HG02973 (cell line): Measurements from ENCODE around the gene STK24.

Experiments
- ATAC-seq: cut with Tn5 transposase; IDR thresholded peaks from one replicate; pipeline ENCODE4 v1.9.1; 2021; ENCODE audit warnings: moderate library complexity; ENCODE audit not compliant: unreplicated experiment

STK24 gene

DNA sequence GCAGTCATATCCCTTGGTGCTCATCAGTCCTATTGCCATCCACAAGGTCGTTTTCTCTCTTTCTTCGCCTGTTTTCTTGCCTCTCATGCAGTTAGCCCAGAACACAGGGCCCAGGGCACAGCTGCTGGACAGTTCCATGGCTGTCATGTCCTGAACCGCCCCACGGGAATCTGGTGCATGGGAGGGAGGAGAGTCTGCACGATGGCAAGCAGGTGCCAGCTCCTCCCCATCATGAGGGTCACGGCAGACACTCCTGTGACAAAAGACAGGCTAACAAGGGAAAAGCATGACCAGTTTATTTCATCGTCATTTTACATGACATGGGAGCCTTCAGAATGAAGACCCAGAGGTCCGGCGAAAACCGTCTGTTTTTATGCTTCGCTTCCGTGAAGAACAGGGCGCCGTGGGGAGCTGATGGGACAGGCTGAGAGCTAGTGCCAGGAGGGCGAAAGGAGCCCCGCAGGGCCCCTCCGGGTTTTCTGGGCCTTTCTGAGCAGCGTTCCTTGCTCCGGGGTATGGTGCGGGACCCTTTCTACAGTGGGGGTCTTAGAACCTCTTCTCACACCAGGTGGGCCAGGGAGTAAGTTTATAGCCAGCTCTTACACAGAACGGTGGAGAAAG is 135.7 kb downstream of the STK24 start:
- no peak for ATAC-seq

- ATAC-seq, result no peak
These were observed 136.4 kb downstream of the STK24 start for GRCh38 chr13:98440390-98441055.

- ATAC-seq, result no peak
These were observed 137.0 kb downstream of the STK24 start for GRCh38 chr13:98439896-98440295.

GRCh38 chr13:98439126-98439828 is 137.6 kb downstream of the STK24 start:
- ATAC-seq, result no peak

- no peak for ATAC-seq
These were observed 138.4 kb downstream of the STK24 start for GRCh38 chr13:98438246-98439125.

GRCh38 chr13:98436233-98436910 is 140.5 kb downstream of the STK24 start:
- no peak for ATAC-seq

- no peak for ATAC-seq
These were observed 141.5 kb downstream of the STK24 start for GRCh38 chr13:98435376-98435775.

DNA sequence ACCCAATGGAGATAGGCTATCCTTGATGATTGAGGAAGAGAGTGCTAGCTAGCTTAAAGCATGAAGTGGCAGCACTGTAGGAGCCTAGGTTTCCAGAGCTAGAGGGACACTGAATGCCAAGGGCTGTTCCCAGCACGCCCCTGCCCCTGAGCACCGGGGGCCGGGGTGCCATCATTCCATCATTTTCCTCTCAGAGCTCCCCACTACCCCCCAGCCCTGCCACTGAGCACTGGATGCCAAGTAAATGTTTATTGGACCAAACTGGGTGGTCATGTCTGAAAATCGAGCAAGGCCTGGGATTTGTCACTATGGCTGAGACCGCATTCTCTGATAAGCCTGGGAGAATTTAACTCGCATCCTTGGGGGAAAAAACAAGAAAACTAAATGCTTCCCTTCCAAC is 142.8 kb downstream of the STK24 start:
- ATAC-seq, result no peak

DNA sequence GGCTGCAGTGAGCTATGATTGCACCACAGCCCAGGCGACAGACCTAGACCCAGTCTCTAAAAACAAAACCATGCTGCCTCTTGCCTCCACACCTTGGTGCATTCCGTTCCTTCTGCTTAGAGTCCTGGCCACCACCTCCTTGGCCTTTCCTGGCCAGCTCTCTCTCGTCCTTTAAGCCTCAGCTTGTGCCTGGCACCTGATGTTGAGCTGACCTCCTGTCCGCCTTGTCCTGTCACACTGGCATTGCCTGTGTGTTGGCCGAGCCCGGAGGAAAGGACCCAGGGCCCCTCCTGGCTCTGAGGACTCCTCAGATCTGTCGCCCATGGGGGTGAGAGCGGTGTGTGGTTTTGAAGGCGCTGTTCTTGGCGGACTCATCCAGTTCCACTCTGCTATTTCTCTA is 143.3 kb downstream of the STK24 start:
- ATAC-seq, result no peak

GRCh38 chr13:98432638-98433037 is 144.3 kb downstream of the STK24 start:
- no peak for ATAC-seq

DNA sequence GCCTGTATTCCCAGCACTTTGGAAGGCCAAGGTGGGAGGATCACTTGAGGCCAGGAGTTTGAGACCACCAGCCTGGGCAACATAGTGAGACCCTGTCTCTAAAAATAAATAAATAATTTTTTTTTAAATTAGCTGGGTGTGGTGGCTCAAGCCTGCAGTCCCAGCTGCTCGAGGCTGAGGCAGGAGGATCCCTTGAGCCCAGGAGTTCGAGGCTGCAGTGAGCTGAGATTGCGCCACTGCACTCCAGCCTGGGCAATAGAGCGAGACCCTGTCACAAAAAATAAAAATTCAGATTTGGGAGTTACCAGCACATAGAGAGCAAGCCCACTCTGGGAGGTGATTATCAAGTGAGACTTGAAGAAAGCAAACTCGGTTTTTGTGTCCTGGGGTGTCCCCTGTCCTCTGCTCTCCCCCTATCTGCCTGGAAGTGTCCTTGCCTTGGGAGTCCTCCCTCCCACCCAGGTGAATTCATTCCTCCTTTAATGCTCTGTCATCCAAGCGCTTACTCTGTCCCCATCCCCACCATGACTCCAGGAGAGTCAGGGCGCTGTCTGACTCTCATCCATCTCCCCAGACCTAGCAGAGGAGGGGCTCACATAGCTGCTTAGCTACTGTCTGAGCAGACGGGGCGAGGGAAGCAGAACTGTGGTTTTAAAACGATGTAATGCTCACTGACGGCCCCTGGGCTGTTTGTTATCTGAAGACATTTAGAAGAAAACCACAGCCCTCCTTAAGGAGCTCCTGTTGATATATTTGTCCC is 146.8 kb downstream of the STK24 start:
- ATAC-seq, result no peak

- ATAC-seq, result no peak
These were observed 147.4 kb downstream of the STK24 start for GRCh38 chr13:98429531-98429930.

GRCh38 chr13:98429081-98429480 is 147.8 kb downstream of the STK24 start:
- no peak for ATAC-seq

DNA sequence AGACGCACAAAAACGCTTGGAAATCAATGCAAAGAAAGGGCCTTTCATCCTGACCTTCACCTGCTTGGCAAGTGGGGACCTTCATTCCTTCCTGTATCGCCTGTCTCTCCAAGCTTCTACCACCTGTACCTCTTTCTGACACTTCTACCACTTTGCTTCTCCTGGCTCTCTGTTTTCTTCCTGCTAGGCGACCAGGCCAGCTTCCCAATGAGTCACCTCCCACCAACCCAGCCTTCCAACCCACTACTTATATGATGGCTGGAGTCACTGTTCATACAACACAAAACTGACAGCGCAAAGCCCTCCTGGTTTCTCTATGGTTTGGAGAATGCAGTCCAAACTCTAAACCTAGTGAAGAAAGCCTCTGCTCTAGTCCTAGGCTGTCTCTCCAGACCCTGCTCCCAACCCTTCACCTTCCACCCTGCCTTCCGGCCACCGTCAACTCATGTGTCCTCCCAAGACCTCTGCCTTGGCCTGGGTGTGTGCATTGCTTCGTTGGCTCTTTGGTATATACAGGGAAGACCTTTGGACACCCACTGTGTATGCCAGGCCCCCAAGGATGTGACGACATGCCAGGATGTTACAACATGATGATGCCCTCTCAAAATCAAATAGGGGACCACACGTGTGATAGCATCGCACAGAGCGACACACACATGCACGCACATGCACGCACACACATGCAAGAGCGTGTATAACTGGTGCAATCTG is 148.5 kb downstream of the STK24 start:
- no peak for ATAC-seq

GRCh38 chr13:98427331-98427995 is 149.4 kb downstream of the STK24 start:
- no peak for ATAC-seq

- ATAC-seq, result no peak
These were observed 153.5 kb downstream of the STK24 start for GRCh38 chr13:98423417-98423816.

DNA sequence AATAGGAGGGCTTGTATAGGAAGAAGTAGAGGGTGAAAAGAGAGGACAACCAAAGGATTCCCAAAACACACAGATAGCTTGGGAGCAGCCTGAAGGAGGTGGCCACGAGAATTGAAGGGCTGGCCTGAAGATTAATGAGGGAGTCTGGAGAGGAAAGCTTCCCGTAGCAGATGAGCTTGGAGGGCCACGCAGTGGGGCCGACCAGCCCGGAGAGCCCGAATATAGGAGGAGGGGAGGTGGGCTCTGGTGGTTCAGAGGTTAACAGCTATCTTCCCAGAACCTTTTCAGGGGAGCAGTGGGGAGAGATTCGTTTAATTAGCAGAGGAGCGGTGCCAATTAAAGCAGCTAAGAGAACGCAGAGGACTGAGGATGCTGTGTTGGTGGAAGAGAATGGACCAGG is 154.9 kb downstream of the STK24 start:
- no peak for ATAC-seq

DNA sequence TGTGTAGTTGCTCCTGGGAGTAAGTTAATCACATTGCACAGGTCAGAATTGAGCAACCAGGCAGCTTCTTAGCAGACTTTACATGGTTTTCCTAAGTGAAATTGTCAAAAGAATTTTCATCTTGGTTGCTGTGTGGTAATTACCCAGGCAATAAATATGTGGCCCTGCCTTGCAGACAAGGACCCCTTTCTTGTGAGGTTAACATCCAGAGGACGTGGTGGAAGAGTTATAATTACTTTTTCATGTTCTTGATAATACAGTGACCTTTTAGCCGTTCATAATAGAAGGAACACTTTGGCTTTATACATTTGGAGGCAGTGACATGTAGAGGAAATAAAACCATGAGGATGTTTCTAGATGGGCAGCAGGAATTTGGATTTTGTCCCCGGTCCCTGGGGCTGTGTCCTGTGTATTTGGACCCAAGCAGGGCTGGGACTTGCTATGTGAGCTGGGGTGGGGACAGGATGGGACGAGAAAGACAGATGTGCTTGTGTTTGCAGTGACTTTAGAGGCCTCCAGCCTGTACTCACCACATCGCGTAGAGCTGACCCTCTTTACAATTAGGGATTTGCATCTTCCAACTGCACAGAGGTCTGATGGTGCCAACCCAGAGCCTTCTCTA is 156.2 kb downstream of the STK24 start:
- no peak for ATAC-seq
